ENCODE measurements around the gene MAP4K1.
"Not testable (repeated sequence)": the region's sequence is repeated elsewhere in the genome, so short reads cannot be mapped to it uniquely, and the experiment has no call there.

MAP4K1 gene

DNA sequence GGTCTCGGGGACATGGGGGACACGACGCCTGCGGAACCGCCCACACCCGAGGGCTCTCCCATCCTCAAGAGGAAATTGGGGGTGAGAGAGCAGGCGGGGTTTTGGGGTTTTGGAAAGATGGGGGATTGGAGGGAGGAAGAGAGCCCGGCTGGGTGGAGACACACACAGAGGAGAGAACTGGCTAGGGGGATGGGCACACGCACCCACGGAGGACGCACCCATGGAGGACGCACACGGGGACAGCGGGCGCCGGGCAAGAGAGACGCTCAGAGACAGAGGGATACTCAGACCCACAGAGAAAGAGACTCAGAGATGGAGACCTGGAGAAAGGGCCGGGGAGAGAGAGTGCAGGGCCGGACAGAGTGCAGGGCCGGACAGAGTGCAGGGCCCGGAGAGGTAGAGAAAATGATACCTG lies 52.1 kb downstream of the MAP4K1 start:
- no peak for DNase-seq

DNA sequence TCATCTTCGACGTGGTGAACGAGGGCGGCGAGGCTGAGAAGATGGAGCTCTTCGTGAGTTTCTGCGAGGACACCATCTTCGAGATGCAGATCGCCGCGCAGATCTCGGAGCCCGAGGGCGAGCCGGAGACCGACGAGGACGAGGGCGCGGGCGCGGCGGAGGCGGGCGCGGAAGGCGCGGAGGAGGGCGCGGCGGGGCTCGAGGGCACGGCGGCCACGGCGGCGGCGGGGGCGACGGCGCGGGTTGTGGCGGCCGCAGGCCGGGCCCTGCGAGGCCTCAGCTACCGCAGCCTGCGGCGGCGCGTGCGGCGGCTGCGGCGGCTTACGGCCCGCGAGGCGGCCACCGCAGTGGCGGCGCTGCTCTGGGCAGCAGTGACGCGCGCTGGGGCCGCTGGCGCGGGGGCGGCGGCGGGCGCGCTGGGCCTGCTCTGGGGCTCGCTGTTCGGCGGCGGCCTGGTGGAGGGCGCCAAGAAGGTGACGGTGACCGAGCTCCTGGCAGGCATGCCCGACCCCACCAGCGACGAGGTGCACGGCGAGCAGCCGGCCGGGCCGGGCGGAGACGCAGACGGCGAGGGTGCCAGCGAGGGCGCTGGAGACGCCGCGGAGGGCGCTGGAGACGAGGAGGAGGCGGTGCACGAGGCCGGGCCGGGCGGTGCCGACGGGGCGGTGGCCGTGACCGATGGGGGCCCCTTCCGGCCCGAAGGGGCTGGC lies 52.6 kb downstream of the MAP4K1 start:
- DNase-seq = no peak

DNA sequence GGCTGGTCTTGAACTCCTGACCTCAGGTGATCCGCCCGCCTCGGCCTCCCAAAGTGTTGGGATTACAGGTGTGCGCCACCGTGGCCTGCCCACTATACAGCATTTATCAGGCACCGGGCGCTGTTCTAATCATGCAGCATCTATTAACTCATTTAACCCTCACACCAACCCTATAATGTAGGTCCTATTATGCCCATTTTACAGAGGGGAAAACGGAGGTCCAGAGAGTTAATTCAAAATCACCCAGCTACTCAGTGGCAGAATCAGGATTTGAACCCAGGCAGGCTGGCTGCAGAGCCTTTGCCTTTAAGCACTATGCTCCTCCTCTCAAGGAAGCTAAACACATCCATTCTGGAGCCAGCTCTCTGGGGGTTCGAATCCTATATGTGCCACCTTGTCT lies 54.3 kb downstream of the MAP4K1 start:
- DNase-seq = no peak

DNA sequence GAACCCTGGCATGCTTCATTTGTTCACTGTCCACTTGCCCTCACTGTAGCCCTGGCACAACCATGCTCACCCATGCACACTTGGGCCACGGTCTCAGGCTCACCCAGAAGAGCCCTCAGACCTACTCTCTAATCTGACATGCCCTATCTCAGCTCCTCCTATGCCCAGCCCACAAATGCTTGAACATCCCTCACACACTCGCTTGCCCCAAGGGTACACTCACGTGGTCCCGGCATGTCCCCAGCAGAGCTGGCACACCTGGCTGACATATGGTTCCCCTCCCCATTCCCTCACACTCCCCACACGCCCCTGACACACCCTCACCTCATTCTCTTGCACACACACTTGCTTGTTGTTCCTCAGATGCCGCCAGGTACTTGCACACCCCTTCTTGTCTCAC lies 55.7 kb downstream of the MAP4K1 start:
- no peak for DNase-seq

DNA sequence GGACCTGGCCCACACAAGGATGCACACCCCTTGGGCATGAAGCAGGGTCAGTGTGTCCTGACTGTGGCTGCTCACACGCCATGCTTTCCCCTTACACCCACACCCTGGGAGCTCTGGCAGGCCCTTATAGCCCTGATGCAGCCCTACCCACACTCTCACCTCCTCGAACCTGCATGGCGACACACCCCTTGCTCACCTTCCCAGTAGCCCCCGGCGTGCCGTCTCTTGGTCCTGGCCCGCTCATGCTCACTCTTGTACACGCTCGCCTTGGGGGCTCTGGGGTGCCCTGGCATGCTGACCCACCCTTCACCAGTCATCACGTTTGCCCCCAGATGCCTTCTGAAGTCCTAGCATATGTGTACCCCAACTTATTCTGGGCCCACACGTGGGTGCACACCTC lies 56.1 kb downstream of the MAP4K1 start:
- DNase-seq = no peak

DNA sequence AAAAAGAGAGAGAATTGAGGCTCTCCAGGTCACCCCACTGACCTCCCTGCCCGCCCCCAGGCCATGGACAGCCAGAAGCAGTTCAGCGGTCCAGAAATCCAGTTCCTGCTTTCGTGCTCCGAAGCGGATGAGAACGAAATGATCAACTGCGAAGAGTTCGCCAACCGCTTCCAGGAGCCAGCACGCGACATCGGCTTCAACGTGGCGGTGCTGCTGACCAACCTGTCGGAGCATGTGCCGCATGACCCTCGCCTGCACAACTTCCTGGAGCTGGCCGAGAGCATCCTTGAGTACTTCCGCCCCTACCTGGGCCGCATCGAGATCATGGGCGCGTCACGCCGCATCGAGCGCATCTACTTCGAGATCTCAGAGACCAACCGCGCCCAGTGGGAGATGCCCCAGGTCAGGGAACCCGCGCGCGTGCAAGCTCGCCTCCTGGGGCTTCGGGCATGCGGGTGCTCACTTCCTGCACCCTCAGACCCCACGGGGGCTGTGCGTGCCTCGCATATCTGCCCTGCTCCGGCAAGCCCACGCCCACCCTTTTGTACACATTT lies 56.6 kb downstream of the MAP4K1 start:
- no peak for DNase-seq

DNA sequence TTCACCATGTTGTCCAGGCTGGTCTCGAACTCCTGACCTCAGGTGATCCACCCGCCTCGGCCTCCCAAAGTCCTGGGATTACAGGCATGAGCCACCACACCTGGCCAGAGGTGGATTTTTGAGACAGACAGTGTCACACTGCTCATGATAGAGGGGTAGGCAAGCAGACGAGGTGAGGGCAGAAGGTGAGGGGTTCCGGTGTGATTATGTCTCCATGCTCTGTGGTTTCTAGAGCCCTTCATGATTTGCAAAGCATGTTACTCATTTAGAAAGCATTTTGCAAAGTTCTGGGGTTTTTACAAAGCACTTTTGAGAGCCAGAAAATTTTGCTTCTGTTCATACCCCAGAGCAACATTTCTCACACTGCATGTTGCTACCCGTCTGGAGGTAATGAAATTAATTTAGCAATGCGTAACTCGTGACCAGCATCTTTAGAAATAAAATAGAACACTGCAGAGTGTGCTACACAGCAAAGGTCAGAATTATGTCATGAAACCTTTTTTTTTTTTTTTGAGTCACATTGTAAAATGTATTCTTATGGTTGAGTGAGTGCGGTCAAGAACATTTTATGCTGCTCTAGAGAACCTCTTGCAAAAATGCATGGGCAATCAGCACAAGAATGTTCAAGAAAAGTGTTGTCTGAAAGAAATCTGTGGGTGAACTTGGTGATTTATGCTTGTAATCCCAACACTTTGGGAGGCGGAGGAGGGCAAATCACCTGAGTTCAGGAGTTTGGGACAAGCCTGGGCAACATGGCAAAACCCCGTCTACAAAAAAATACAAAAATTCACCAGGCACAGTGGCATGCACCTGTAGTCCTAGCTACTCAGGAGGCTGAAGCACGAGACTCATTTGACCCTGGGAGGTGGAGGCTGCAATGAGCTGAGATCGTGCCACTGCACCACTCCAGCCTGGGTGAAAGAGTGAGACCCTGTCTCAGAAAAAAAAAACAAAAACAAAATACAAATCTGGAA lies 58.0 kb downstream of the MAP4K1 start:
- DNase-seq = no peak

DNA sequence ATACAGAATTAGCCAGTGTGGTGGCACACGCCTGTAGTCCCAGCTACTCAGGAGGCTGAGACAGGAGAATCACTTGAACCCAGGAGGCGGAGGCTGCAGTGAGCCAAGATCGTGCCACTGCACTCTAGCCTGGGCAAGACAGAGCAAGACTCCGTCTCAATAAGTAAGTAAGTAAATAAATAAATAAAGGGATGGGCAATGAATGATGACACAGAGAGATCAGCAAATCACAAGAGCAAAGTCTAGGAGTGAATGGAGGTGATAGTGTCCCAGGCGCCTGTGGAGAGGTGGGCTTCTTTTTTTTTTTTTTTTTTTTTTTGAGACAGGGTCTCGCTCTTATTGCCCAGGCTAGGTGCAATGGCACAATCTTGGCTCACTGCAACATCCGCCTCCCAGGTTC lies 58.8 kb downstream of the MAP4K1 start:
- DNase-seq = not testable (repeated sequence)

DNA sequence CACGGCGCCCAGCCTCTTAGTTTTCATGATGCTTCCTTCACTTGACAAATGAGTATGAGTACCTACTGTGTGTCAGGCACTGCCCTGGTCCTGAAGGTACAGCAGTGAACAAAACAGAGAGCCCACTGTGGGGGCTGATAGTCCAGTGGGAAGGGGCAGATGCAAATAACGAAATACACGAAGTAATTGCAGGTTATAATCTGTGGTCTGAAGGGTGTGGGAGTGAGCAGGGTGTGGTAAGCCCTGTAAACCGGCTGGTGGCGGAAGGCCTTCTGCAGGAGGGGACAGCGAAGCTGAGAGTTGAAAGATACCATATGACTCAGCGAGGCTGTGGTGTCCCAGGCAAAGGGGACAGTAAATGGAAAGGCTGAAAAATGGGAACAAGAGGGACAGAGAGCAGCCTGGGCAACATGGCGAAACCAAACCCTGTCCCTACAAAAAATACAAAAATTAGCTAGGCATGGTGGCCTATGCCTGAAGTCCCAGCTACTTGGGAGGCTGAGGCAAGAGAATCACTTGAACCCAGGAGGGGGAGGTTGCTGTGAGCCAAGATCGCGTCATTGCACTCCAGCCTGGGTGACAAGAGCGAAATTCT lies 60.5 kb downstream of the MAP4K1 start:
- DNase-seq = no peak

DNA sequence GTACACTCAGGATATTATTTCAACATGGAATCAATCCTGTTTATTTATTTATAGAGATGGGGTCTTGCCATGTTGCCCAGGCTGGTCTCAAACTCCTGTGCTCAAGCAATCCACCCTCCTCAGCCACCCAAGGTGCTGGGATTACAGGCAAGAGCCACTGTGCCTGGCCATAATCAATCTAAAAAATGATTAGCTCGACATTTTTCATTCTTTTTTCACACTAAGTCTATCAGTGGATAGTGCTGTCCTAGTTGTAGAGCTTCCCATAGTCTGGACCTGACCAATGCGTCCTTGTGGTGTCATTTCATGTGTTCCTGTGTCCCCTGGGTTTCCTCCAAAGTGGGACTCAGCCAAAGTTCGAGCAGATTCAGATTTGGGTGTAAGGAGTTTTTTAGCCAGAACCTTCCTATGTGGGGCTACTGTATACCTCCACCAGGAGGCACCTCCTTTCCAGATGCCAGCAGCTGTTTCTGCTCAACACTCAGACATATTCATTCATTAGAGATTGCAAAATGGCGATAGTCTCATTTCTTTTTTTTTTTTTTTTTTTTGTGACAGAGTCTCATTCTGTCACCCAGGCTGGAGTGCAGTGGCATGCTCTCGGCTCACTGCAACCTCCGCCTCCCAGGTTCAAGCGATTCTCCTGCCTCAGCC lies 61.1 kb downstream of the MAP4K1 start:
- no peak for DNase-seq

DNA sequence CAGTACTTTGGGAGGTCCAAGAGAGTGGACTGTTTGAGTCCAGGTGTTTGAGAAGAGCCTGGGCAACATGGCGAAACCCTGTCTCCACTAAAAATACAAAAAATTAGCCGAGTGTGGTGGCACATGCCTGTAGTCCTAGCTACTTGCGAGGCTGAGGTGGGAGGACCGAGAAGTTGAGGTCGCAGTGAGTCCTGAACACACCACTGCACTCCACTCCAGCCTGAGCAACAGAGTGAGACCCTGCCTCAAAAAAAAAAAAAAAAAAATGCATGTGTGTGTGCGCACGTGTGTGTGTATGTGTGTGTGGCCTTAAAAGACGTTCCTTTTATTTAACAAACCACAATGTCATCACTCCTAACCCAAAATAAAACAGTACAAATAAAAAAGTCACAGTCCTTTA lies 62.6 kb downstream of the MAP4K1 start:
- no peak for DNase-seq

DNA sequence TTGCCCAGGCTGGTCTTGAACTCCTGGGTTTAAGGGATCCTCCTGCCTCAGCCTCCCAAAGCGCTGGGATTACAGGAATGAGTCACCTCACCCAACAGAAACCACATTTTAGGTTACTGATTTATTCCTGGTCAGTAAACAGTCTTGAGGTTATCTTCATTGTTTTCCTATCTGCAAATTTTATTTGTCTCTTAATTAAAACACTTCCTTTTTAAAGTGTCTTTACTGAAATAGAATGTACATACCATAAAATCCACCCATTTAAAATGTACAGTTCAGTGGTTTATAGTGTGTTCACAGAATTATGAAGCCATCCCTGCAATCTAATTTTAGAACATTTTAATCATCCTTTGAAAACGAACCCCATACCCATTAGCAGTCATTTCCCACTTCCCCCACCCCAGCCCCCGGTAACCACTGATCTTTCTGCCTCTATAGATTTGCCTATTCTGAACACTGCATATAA lies 63.0 kb downstream of the MAP4K1 start:
- DNase-seq = no peak

DNA sequence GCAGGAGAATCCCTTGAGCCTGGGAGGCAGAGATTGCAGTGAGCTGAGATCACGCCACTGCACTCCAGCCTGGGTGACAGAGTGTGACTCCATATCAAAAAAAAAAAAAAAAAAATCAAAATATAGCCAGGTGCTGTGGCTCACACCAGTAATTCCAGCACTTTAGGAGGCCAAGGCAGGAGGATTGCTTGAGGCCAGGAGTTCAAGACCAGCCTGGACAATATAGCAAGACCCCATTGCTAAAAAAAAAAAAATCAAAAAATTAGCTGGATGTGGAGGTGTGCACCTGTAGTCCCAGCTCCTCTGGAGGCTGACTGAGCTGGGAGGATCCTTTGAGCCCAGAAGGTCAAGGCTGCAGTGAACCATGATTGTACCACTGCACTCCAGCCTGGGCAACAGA lies 64.5 kb downstream of the MAP4K1 start:
- not testable (repeated sequence) for DNase-seq

DNA sequence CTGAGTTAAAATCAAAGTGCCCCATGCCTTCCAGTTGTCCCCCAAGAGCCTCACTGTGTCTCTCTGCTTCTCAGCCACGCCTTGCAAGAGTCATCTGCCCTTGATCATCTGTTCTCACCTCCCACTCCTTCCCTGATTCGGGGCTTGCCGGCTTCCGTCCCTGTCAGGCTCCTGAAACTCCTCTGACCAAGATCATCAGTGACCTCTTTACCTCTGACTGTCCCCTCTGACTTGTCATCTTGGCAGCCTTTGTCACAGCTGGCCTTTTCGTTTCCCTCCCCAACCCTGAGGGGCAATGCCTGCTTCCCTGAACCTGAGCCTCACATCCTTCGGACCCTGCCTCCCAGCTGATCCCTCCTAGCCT lies 66.3 kb downstream of the MAP4K1 start:
- no peak for DNase-seq

DNA sequence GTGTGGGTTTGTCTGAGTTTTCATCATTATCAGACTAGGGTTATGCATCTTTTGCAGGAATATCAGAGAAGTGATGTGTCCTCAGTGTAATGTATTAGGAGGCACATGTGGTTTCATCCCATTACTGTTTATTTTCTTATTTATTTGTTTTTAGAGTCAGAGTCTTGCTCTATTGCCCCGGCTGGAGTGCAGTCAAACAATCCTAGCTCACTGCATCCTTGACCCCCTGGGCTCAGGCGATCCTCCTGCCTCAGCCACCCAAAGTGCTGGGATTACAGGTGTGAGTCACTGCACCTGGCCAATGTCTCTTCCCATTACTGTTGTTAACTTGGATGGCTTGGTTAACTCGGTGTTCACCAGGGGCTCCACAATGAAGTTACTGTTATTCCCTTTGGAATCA lies 67.4 kb downstream of the MAP4K1 start:
- no peak for DNase-seq

DNA sequence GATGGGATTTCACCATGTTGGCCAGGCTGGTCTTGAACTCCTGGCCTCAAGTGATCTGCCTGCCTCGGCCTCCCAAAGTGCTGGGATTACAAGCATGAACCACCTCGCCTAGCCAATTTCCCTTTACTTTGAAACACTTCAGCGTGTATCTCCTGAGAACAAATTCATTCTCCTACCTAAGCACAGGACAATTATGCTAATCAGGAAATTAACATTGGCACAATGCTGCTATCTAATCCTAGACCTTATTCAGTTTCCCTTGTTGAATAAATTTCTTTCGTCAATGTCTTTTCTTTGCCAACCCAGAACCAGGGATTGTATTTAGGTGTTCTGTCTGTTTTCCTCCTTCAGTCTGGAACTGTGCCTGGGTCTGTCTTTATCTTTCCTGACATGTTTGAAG lies 67.8 kb downstream of the MAP4K1 start:
- no peak for DNase-seq

DNA sequence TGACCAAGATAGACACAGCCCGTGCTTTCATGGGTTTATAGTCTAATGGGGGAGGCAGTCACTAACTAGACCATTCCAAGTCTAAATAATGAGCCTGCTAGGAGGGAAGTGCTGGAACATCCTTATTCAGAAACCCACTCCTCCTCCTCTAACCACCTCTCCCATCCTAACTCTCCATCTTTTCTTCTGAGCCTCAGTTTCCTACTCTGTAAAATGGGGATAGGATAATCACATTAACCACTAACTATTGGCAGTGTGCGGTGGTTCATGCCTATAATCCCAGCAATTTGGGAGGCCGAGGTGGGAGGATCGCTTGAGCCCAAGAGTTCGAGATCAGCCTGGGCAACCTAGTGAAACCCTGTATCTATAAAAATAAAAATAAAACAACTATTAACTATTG lies 68.7 kb downstream of the MAP4K1 start:
- no peak for DNase-seq

DNA sequence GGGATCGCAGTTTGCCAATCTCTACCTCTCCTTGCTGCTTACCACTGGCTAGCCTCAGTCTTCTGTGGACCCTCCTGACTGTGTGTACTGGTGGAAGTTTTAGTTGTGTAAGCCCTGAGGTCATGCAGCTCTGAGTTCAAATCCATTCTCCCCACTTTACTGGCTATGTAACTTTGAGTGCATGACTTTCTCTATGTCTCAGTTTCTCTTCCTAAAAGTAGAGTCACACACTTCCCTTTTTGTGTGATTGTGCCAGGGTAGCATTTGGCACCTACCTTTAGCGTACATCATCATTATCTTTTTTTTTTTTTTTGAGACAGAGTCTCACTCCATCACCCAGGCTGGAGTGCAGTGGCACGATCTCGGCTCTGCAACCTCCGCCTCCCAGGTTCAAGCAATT lies 70.3 kb downstream of the MAP4K1 start:
- no peak for DNase-seq

DNA sequence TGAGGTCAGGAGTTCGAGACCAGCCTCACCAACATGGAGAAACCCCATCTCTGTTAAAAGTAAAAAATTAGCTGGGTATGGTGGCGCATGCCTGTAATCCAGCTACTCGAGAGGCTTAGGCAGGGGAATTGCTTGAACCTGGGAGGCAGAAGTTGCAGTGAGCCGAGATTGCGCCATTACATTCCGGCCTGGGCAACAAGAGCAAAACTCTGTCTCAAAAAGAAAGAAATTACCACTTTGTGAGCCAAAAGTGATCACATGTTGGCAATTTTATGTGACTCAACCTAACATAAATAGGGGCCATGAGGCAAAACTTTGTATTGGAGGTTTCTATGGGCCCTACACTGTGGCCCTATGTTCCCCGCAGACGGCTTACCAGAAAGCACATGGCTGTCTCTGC lies 72.2 kb downstream of the MAP4K1 start:
- no peak for DNase-seq

DNA sequence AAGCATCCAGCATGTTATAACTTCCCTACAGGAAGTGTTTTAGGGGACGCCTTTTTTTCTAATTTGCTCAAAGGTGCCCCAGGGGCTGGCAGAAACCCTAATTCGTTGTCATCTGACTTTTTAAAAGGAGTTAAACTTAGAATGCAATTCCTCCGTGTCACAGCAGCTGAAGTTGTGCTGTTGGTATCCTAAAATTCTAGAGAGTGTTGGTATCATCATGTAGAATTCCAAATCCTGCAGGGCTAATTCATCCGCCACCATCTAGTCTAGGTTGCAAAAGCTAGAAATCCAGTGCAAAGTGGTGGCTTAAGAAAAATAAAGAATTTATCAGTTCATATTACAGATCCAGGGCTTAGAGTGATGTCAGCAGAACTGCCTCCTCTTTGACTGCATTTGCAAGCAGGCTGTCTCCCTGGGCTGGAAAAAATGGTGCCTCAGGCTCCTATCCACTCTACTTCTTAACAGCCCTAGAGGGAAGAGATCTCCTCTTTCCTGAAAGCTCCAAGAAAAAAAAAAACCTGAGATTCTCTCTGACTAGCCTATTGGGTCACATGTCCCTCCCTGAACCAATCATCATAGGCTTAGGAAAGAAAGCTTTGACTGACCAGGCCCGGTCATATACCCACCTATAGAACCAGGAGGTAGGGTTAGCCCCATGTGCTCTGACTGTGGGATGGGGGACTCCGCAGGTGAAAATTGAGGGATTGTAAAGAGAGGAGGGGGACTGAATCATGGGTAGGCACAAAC lies 73.0 kb downstream of the MAP4K1 start:
- peak; percentile 35 for DNase-seq

DNA sequence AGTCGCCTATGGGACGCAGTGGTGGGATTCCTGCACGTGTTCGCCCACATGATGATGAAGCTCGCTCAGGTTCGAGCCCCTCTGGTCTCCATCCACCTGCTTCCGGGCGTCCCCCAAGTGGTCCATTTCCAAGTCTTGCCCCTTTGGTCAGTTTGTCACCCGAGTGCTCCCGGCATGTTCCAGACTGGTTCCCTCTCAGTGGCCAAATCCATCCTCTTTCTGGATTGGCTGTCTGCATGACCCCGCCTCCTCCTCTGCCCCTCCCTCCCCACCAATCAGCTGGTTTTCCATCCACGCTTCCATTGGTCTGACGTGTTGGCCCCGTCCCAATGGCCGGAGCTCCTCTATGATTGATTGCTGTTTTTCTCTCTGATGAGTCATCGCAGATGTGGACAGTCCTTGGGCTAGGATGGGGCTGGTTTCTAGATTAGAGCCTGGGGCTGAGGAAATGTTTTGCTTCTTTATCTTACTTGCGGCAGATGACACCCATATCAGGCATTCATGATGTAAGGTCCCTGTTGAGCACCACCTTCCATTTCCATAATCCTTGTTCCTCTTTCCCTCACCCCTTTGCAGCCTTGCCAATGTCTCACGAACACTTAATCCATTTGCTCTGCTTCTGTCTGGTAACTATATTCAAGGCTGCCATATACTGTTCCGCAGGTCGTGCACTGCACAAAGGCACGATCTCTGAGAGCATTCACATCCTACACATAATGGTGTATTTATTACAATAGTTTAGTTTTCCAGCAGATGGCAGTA lies 73.8 kb downstream of the MAP4K1 start:
- peak; percentile 1 for DNase-seq

Data from NCI-H2081 treated with DMSO at 0.1 percent for 48 hours (cell line).